ENCODE measurements around the gene ITPKB.

Gene ITPKB

DNA sequence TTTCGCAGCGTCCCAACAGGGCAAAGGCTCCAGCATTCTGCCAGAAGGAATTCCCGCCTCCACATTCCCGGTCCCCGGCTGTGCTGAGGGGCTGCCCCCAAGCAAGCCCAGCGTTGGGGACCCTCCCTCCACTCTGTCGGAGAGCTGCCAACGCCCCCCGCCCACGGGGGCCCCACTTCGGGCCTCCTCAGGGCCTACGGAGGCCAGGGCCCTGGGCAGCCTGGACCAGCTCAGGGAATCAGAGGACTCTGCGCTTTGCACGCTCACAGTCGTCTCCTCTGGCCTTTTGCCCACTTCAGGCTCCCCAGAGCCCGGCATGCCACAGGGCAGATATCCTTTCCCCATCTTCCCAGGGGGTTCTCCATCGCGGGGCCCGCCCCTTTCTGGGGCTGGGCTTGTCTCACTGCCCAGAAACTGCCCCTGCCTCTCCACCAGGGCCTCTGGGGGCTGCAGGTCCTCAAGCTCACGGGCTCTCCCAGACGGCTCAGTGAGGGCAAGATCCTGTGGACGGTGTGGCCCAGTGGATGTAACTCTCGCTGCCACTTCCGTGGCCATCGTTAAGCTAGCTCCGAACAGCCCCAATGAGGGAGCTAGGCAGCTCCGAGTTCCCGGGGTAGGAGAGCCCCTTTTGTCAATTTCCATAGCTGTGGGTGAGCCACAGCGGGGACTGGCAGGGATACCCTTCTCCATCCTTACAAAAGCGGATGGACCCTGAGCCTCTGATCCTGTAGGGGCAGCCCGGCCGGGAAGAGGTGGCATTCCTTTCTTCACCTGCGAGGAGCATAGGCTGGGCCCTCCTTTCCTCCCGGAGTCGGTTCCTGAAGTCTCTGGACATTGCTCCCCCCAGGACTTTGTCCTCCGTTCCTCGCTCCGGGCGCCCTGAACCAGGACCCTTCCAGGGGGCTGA, 2.8 kb downstream of the ITPKB start:
- no peak for TF ChIP-seq POLR2A (IDR thresholded peaks at IDR 0.05; ENCODE audit: extremely low read depth, insufficient read length)
- TF ChIP-seq, protein P1, sequence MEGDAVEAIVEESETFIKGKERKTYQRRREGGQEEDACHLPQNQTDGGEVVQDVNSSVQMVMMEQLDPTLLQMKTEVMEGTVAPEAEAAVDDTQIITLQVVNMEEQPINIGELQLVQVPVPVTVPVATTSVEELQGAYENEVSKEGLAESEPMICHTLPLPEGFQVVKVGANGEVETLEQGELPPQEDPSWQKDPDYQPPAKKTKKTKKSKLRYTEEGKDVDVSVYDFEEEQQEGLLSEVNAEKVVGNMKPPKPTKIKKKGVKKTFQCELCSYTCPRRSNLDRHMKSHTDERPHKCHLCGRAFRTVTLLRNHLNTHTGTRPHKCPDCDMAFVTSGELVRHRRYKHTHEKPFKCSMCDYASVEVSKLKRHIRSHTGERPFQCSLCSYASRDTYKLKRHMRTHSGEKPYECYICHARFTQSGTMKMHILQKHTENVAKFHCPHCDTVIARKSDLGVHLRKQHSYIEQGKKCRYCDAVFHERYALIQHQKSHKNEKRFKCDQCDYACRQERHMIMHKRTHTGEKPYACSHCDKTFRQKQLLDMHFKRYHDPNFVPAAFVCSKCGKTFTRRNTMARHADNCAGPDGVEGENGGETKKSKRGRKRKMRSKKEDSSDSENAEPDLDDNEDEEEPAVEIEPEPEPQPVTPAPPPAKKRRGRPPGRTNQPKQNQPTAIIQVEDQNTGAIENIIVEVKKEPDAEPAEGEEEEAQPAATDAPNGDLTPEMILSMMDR (IDR thresholded peaks at IDR 0.05; ENCODE audit: low read depth, low read length): no peak
- TF ChIP-seq, protein P2, sequence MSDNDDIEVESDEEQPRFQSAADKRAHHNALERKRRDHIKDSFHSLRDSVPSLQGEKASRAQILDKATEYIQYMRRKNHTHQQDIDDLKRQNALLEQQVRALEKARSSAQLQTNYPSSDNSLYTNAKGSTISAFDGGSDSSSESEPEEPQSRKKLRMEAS (IDR thresholded peaks at IDR 0.05; ENCODE audit: low read depth, low read length): no peak
- no peak for DNase-seq (ENCODE audit: low read depth)
- H3K4me3 ChIP-seq (ENCODE audit: low read depth, low read length): no peak overlapping the region

DNA sequence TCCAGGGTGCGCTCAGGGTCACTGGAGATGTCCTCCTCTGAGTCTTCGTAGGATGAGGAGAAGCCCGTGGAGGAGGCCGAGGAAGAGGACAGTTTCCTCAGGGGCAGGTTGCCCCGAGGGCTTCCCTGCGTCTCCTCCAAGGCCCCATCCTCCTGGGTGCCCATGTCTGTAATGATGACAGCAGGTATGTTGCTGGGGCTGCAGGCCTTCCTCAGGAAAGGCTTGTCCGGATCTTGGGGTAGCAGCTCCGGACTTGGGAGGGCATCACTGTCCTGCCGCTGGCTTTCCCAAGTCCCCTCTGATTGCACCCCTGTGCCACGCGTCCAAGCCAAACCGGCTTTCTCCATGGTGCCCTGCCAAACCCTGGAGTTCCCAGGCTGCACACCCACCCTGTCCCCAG, 3.5 kb downstream of the ITPKB start:
- TF ChIP-seq, protein P1 (IDR thresholded peaks at IDR 0.05; ENCODE audit: low read depth, low read length): no peak
- TF ChIP-seq, protein P2 (IDR thresholded peaks at IDR 0.05; ENCODE audit: low read depth, low read length): no peak
- TF ChIP-seq MYC (IDR thresholded peaks at IDR 0.05; ENCODE audit: low read depth, low read length): no peak
- TF ChIP-seq POLR2A (IDR thresholded peaks at IDR 0.05; ENCODE audit: extremely low read depth, insufficient read length): no peak
- no peak overlapping the region for H3K4me3 ChIP-seq (ENCODE audit: low read depth, low read length)

DNA sequence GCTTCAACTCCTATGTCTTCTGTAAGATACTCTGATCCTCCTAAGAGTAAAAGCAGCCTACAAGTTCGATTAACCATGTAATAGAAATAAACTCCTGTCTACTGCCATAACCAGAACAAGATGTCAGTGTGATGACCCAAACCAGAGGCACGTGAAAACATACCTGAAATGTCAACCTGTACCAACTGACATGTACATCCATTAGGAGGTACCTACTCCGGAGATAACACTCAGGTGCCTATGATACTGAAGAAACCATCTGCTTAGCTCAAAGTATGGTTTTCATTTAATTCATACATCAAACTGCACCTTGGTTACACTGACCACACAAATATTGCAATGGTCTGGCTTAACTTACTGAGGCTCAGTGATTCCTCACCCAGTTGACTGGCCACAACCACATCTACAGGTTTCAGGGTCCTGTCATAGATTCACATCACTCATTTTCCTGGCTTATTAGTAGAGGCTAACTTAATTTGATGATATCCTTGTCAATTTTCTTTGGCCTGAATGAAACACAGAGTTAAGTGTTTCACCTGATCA, 4.4 kb downstream of the ITPKB start:
- TF ChIP-seq MYC (IDR thresholded peaks at IDR 0.05; ENCODE audit: low read depth, low read length) (no peak), POLR2A (IDR thresholded peaks at IDR 0.05; ENCODE audit: extremely low read depth, insufficient read length) (no peak)
- TF ChIP-seq, protein P1 (IDR thresholded peaks at IDR 0.05; ENCODE audit: low read depth, low read length): no peak
- TF ChIP-seq, protein P2 (IDR thresholded peaks at IDR 0.05; ENCODE audit: low read depth, low read length): no peak
- H3K4me3 ChIP-seq (ENCODE audit: low read depth, low read length): peak overlapping the region; percentile 6
- DNase-seq (ENCODE audit: low read depth): no peak

More for the DNA sequence above, 3.5 kb downstream of the ITPKB start:
- DNase-seq (ENCODE audit: low read depth): no peak

DNA sequence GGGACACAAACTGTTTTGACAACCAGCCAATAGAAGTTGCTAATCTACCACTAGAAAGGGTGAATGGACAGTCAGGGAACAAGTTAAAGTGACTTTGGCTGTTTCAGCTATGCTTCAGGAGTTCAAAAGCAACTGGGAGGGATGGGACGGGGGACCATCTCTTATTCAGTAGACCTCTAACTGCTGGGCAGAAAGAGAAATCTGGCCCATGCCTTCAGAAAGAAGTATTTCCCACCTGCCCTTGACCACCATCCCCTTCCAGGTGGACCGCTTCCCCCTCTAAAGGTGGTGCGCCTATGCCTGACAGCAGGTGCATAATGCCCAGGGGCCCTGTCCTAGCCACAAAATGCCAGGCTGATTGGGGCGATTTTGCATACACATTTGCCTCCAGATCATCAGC, 5.2 kb downstream of the ITPKB start:
- TF ChIP-seq MYC (IDR thresholded peaks at IDR 0.05; ENCODE audit: low read depth, low read length) (no peak), POLR2A (IDR thresholded peaks at IDR 0.05; ENCODE audit: extremely low read depth, insufficient read length) (no peak)
- TF ChIP-seq, protein P1 (IDR thresholded peaks at IDR 0.05; ENCODE audit: low read depth, low read length): no peak
- TF ChIP-seq, protein P2 (IDR thresholded peaks at IDR 0.05; ENCODE audit: low read depth, low read length): no peak
- no peak overlapping the region for H3K4me3 ChIP-seq (ENCODE audit: low read depth, low read length)
- DNase-seq (ENCODE audit: low read depth): no peak

DNA sequence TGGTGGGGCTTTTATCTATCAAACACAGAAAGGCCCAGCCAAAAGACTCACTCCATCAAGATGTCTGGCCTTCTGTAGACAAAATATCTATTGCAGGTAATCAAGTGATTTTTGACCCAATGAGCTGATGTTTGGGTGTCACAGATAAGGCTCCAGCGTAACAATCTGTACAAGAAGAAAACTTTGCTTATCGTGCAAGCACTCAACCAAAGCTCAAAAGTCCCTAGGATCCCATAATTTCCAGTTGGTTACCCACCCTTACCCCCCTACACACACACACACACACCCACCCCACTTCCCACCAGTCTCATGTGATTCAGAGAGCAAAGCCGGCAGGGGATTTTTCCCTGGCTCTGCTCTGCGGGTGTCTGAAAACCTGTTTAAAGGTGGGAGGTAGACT, 5.8 kb downstream of the ITPKB start:
- TF ChIP-seq, protein P1 (IDR thresholded peaks at IDR 0.05; ENCODE audit: low read depth, low read length): no peak
- TF ChIP-seq, protein P2 (IDR thresholded peaks at IDR 0.05; ENCODE audit: low read depth, low read length): no peak
- TF ChIP-seq POLR2A (IDR thresholded peaks at IDR 0.05; ENCODE audit: extremely low read depth, insufficient read length): no peak
- no peak for TF ChIP-seq MYC (IDR thresholded peaks at IDR 0.05; ENCODE audit: low read depth, low read length)
- no peak for DNase-seq (ENCODE audit: low read depth)
- H3K4me3 ChIP-seq (ENCODE audit: low read depth, low read length): no peak overlapping the region
